Measurements from ENCODE around the gene CABYR.

- TF ChIP-seq CTCF (IDR thresholded peaks at IDR 0.05), result no peak
- TF ChIP-seq POLR2A (IDR thresholded peaks at IDR 0.05), result no peak
- TF ChIP-seq POLR2AphosphoS5 (IDR thresholded peaks at IDR 0.05), result no peak
Measured at GRCh38 chr18:24204904-24205303, 66.0 kb downstream of the CABYR start.
